K562 treated with DMSO at 1 percent for 48 hours (cell line): ENCODE measurements around the gene SULT2B1. TPM values are rescaled to one million over a fixed set of nuclear protein-coding genes. Genes with fewer than 3 reads are reported as not detected.

Experiments used
- total RNA-seq: library from RNA; unstranded; fragments of 300-600 nt; gene quantifications from 2 replicates; pipeline ENCODE4 v1.2.3, GENCODE V29; 2022; ENCODE audit warnings: low replicate concordance; ENCODE audit errors: extremely low read depth

Gene SULT2B1
- not detected in 2 replicates for total RNA-seq

DNA sequence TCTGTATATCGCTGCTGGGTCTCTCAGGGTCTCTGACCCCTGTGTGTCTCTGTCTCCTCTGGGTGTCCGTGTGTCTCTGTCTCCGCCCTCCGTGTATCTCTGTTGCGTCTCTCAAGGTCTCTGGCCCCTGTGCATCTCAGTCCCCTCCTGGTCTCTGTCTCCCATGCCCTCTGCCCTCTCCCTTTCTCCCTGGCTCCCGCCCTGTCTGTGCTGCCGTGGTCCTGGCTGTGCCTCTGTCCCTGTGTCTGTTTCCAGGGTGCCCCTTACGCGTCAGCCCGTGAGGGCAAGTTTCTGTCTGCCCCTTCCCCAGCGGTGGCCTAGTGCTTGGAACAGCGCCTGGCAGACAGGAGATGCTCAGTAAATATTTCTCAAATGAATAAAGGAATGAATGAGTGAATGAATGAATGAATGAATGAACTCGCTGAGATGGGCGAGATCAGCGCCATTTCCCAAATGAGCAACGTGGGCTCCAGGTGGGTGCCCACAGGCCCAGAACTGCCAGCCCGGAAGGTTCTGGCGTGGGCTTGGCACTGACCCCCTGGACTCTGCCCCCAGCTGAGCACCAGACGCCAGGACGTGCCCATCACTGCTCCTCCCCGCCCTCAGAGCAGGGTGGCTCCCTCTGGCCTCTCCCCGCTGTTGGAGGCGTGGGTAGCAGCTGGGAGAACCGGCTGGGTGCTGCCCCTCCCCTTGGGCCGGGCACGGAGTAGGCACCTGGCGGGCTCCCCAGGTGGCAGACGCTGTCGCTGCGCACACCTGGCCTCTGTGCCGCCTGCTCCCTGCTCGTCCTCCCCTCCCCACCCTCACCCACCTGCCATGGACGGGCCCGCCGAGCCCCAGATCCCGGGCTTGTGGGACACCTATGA lies at the start of gene SULT2B1:
Gene SULT2B1 (plus strand): TSS at position 736 of the 866 bp plus-strand sequence. CDS start 81 bp downstream, at position 817.

DNA sequence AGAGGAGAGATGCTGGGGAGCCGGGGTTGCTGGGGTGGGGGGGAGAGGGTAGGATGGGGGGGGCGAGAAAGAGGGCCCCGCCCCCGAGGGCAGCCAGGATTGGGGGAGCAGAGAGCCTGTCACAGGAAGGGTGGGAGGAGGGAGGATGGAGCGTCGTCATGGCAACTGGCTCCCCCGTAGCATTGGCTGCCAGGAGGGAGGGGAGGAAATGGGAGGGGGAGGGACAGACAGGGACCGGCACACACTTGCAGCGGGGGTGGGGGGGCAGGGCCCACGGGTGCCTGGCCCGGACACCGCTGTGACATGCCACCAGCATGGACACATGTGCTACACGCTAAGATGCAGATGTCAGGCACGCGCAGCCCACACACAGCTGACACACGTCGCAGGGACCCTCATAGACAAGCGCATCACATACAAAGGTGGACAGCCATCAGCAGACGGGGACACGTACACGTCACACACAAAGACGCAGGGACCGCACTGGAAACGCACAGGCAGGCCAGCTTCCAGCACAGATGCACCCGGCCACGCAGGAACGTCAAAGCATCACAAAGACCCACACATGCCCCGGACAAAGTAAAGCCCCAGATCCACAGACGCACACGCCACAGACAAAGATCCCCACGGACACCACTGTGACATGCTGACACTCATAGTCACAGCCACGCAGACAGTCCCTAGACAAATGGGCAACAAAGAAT lies 40.0 kb upstream of the SULT2B1 start, which contains the start of gene LMTK3:
Gene LMTK3 (minus strand): TSS at position 36 of the 704 bp plus-strand sequence. CDS start 259 bp downstream, outside the sequence.

DNA sequence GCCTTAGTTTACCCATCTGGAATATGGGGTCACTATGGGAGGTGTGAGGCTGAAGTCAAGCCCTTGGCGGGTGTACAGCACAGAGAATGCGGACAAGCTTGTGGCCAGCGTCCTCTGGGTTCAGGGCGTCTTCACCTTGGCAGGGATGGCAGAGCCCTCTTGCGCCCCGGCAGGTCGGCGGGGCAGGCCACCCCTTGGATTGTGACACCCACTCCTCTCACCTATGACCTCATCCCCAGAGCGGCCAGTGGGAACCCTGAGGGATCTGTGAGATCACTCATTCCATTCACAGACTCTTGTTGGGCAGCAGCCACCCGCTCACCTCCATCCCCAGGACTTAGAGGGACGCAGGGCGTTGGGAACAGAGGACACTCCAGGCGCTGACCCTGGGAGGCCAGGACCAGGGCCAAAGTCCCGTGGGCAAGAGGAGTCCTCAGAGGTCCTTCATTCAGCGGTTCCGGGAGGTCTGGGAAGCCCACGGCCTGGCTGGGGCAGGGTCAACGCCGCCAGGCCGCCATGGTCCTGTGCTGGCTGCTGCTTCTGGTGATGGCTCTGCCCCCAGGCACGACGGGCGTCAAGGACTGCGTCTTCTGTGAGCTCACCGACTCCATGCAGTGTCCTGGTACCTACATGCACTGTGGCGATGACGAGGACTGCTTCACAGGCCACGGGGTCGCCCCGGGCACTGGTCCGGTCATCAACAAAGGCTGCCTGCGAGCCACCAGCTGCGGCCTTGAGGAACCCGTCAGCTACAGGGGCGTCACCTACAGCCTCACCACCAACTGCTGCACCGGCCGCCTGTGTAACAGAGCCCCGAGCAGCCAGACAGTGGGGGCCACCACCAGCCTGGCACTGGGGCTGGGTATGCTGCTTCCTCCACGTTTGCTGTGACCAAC lies 54.7 kb downstream of the SULT2B1 start, which contains the start of gene SPACA4:
Gene SPACA4 (plus strand): TSS at position 280 of the 896 bp plus-strand sequence. CDS start 237 bp downstream, at position 517.

DNA sequence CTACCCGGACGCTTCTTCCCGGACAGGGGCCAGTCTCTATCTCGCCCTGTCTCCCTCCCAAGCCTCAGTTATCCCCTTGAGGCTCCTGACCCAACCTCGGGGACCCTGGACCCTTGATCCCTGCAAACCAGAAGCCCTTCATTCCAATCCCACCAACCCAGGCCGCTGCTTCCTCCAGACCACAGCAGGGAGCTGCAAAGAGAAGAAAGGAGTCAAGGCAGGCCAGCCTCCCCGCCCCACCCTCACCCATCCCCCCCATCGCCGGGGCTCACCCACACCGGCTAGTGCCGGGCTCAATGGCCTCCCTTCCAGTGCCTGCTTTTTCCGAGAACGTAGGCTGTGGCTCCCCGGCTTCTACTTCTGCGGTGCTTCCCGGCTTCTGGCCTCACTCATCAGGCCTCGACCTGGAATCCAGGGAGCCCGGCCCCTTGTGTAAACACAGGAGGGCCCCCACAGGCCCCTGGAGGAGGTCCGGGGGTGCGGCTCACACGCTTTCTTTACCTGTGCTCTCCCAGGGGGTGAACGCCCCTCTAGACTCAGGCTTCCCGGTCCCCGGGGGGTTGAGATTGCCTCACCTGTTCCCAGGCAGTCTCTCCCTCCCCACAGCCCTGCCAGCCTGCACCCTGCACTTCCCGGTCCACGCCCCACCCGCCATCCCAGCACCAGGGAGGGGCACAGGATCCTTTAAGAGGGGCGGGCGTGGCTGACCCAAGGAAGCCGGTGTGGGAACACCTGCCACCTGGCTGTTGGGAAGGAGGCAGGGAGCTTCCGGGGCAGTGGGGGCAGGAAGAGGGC lies 62.7 kb downstream of the SULT2B1 start, which contains the start of gene FAM83E:
Gene FAM83E (minus strand): TSS at position 641 of the 795 bp plus-strand sequence. CDS start 1,704 bp downstream, outside the sequence.

DNA sequence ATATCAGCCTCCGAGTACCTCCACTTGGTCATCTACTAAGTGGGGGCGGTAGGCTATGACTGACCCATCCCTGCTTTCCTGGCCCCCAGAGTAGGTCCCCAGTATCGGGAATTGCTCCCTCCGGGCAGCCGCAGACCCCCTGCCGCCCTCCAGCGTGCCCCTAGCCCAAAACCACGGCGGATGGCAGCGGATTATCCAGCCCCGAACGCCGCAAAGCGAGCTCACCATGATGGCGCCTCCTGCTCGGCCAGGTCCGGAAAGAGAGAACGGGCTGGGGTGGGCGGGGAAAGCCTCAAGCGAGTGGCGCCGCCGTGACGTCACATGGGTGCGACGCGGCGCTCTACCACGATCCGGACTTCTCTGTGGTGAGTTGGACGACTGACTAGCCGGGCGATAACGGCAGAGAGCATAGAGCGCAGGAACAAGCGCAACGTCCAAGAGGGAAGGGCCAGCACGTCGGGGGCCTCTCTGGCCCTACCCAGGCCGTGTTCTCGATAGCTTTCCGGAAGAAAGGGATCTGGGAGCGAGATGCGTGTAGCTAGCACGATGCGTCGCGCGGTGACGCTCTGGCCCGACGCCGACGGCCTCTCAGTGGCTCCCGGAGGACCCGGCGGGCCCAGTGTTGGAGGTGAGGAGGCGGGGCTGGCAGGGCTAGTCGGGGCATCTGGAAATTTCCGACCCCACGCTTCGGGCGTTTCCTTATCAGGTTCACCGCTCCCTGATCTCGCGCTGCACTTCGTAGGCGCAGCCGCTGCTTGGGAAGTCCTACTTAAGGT lies 67.1 kb downstream of the SULT2B1 start, which contains the start of the genes RPL18 and SPHK2:
Gene RPL18 (minus strand): TSS at position 263 of the 776 bp plus-strand sequence. CDS start 35 bp downstream, at position 228.
Gene SPHK2 (plus strand): TSS at position 591 of the 776 bp plus-strand sequence. CDS start 1,009 bp downstream, outside the sequence.

DNA sequence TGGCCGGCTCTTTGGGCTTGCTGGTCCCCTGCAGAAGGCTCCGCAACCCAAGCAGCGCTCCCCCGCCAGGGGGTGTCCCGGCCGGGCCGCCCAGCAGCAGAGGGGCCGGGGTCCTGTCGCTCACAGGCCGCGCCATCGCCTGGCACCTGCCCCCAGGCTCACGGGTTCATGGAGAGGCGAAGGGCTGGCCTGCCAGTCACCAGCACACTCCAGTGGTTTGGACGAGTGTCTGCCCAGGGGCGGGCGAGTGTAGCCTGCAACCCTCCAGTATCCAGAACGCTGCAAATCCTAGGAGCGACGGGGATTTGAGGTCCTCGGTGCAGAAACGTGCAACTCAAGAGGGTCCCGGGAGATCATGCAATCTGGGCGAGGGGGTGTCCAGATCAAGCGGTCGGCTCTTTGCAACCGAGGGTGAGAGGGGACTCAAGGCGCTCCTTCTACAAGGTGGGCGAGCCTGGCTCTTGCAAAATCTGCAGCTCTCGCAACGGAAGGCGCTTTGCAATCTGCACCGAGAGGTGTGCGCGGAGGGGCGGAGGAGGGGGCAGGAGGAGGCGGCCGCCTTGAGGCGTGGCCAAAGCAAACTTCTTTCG lies 85.0 kb downstream of the SULT2B1 start, which contains the start of gene DBP:
Gene DBP (minus strand): TSS at position 521 of the 590 bp plus-strand sequence. CDS start 385 bp downstream, at position 136.

DNA sequence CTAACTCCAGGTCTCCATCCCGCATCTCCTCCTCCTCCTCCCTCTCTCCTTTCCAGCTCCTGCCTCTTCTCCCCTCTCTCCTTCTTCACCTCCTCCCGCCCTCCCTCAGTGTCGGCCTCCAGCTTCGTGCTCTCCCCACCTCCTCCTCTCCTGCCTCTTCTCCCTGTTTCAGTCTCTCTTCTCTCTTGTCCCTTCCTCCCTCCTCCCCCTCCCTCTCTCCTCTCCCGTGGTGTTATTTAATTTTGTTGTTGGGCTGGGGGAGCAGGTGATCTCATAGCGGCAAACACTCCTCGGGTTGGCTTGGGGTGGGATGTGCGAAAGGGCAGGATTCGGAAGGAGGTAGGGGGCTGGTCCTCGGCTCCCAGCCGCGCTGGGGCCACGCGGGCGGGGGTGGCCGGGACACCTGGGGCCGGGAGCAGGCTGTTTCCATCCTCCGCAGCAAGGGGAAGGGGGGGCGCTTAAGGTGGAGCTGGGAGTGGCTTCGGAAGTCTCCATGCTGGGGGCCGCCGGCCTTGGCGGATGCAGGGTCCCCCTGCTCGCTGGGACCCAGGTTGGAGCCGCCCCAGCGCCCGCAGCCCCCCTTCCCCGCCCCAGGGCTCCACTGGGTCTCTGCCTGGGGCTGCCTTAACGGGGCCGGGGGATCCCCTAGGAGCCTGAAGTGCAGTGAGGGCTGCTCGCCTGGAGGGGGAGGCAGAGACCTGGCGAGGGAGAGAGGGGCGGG lies 94.2 kb downstream of the SULT2B1 start, which contains the start of gene CA11:
Gene CA11 (minus strand): TSS at position 187 of the 721 bp plus-strand sequence. CDS start 555 bp downstream, outside the sequence.

Other genes starting within 250 kb of the SULT2B1 start
- not detected in 2 replicates for gene EMP3, start 226.6 kb upstream of the SULT2B1 start, total RNA-seq
- gene TMEM143, start 188.2 kb upstream of the SULT2B1 start, total RNA-seq: not detected in 2 replicates
- not detected in 2 replicates for gene SYNGR4, start 187.8 kb upstream of the SULT2B1 start, total RNA-seq
- not detected in 2 replicates for gene KDELR1, start 160.6 kb upstream of the SULT2B1 start, total RNA-seq
- gene GRIN2D, start 158.5 kb upstream of the SULT2B1 start, total RNA-seq: not detected in 2 replicates
- gene GRWD1, start 106.2 kb upstream of the SULT2B1 start, total RNA-seq: not detected in 2 replicates
- not detected in 2 replicates for gene KCNJ14, start 96.6 kb upstream of the SULT2B1 start, total RNA-seq
- gene CYTH2, start 82.8 kb upstream of the SULT2B1 start, total RNA-seq: 369 TPM in 1 of 2 replicates, not detected in the other
- gene LMTK3, start 40.3 kb upstream of the SULT2B1 start, total RNA-seq: not detected in 2 replicates
- not detected in 2 replicates for gene SPACA4, start 54.6 kb downstream of the SULT2B1 start, total RNA-seq
- gene FAM83E, start 62.9 kb downstream of the SULT2B1 start, total RNA-seq: not detected in 2 replicates
- gene RPL18, start 67.0 kb downstream of the SULT2B1 start, total RNA-seq: 1,825 and 4,740 TPM in 2 replicates
- not detected in 2 replicates for gene SPHK2, start 67.3 kb downstream of the SULT2B1 start, total RNA-seq
- not detected in 2 replicates for gene DBP, start 85.2 kb downstream of the SULT2B1 start, total RNA-seq
- not detected in 2 replicates for gene CA11, start 94.0 kb downstream of the SULT2B1 start, total RNA-seq
- not detected in 2 replicates for gene NTN5, start 120.8 kb downstream of the SULT2B1 start, total RNA-seq
- gene FUT2, start 143.8 kb downstream of the SULT2B1 start, total RNA-seq: not detected in 2 replicates
- not detected in 2 replicates for gene MAMSTR, start 167.6 kb downstream of the SULT2B1 start, total RNA-seq
- not detected in 2 replicates for gene RASIP1, start 188.4 kb downstream of the SULT2B1 start, total RNA-seq
- gene IZUMO1, start 194.7 kb downstream of the SULT2B1 start, total RNA-seq: not detected in 2 replicates
- not detected in 2 replicates for gene FUT1, start 200.5 kb downstream of the SULT2B1 start, total RNA-seq
- gene FGF21, start 203.4 kb downstream of the SULT2B1 start, total RNA-seq: not detected in 2 replicates